GM10266 (cell line): ENCODE measurements around the gene NFIA.

Source experiments
- DNase-seq: peaks from one replicate; pipeline ENCODE4 v3.0.0; 2012; ENCODE audit errors: extremely low spot score
- TF ChIP-seq, protein P1 (sequence below): IDR thresholded peaks from 2 replicates; pipeline ENCODE4 v1.5.1; 2012; ENCODE audit warnings: mild to moderate bottlenecking, low read depth; ENCODE audit not compliant: control insufficient read depth, insufficient read depth; ENCODE audit errors: missing control alignments

NFIA gene

GRCh38 chr1:61294930-61295329 is 212.6 kb downstream of the NFIA start:
- no peak for DNase-seq
- TF ChIP-seq, protein P1, sequence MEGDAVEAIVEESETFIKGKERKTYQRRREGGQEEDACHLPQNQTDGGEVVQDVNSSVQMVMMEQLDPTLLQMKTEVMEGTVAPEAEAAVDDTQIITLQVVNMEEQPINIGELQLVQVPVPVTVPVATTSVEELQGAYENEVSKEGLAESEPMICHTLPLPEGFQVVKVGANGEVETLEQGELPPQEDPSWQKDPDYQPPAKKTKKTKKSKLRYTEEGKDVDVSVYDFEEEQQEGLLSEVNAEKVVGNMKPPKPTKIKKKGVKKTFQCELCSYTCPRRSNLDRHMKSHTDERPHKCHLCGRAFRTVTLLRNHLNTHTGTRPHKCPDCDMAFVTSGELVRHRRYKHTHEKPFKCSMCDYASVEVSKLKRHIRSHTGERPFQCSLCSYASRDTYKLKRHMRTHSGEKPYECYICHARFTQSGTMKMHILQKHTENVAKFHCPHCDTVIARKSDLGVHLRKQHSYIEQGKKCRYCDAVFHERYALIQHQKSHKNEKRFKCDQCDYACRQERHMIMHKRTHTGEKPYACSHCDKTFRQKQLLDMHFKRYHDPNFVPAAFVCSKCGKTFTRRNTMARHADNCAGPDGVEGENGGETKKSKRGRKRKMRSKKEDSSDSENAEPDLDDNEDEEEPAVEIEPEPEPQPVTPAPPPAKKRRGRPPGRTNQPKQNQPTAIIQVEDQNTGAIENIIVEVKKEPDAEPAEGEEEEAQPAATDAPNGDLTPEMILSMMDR: no peak

GRCh38 chr1:61295818-61296537 is 213.6 kb downstream of the NFIA start:
- TF ChIP-seq, protein P1: no peak
- DNase-seq: no peak

DNA sequence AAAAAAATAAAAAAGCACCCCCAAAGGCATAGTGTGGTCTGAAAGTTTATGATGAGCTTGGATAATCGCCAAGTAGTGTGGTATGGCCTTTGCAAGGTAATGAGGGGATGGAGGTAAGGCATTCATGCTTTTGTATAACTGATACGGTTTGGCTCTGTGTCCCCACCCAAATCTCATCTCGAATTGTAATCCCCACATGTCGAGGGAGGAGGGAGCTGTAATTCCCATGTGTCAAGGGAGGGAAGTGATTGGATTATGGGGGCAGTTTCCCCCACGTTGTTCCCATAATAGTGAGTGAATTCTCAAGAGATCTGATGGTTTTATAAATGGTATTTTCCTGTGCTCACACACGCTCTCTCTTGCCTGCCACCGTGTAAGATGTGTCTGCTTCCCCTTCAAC is 215.5 kb downstream of the NFIA start:
- TF ChIP-seq, protein P1: no peak
- DNase-seq: no peak

DNA sequence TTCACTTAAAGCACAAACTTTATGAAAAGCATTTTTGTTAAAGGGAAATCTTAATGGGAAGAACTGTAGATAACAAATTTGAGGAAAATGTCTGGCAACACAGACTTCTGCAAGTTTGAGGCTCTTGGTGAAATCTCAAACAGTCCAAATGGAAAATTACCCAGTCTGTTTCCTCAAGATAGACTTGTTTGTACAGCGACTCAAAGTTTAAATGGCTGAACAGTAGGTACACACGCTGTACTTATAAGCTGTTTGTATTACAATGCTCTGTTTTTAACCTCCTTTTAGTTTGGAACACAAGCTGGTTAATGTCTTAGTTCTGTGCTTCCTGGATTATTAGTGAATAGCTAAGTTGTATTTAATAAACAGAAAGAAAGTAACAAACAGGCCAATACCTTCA is 217.1 kb downstream of the NFIA start:
- TF ChIP-seq, protein P1: no peak
- no peak for DNase-seq

DNA sequence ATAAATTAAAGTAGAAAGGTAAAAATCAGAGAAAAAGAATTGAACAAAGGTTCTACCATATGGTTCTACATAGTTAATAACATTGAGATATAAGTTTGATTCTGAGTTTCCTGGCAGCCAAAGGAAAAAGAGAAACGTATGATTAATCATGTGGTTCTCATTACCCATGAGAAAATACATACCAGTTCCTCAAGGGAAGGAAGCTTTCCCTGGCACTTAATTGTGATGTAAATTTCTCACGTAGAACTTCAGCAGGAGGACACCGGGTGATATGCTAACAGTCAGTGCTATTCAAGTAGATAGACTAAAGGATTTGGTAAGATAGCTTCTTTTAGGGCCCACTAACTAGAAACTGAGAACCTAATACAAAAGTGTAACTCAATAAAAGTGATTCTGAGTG is 218.5 kb downstream of the NFIA start:
- TF ChIP-seq, protein P1: no peak

GRCh38 chr1:61301824-61302657 is 219.7 kb downstream of the NFIA start:
- no peak for DNase-seq

More for the DNA sequence above, 218.5 kb downstream of the NFIA start:
- no peak for DNase-seq

More at GRCh38 chr1:61301824-61302657, 219.7 kb downstream of the NFIA start:
- TF ChIP-seq, protein P1: no peak
